Measurements from ENCODE around the gene RSU1. TPM values are rescaled to one million over a fixed set of nuclear protein-coding genes. Genes with fewer than 3 reads are reported as not detected.

RSU1 gene
- total RNA-seq, 1 donor from 2014 or later, result 33.0 TPM

- FAIRE-seq (no peak), DNase-seq (ENCODE audit: low spot score in 2 of 2) (peak in 1 of 2 donors; percentile 20)
Measured at GRCh38 chr10:16545116-16545736, 272.0 kb downstream of the RSU1 start.

- DNase-seq (ENCODE audit: low spot score in 2 of 2) (no peak), FAIRE-seq (no peak)
Measured at GRCh38 chr10:16544591-16544990, 272.6 kb downstream of the RSU1 start.

- no peak for DNase-seq (ENCODE audit: low spot score in 2 of 2)
- FAIRE-seq, result no peak
Measured at GRCh38 chr10:16544099-16544498, 273.1 kb downstream of the RSU1 start.

Small RNA genes lying within 50 kb of the gene (small RNA-seq; reads per million reads assigned to genes)
- not detected for gene RF02271
